CD4-positive, alpha-beta T cell treated with Interferon gamma for 1 hour (primary cell): ENCODE results near the gene PITPNM3.
"Not testable (repeated sequence)": the region's sequence is repeated elsewhere in the genome, so short reads cannot be mapped to it uniquely, and the experiment has no call there.

Source experiments
- DNase-seq: peaks from one replicate; pipeline ENCODE4 v3.0.0-alpha.2; 2020

The PITPNM3 gene

DNA sequence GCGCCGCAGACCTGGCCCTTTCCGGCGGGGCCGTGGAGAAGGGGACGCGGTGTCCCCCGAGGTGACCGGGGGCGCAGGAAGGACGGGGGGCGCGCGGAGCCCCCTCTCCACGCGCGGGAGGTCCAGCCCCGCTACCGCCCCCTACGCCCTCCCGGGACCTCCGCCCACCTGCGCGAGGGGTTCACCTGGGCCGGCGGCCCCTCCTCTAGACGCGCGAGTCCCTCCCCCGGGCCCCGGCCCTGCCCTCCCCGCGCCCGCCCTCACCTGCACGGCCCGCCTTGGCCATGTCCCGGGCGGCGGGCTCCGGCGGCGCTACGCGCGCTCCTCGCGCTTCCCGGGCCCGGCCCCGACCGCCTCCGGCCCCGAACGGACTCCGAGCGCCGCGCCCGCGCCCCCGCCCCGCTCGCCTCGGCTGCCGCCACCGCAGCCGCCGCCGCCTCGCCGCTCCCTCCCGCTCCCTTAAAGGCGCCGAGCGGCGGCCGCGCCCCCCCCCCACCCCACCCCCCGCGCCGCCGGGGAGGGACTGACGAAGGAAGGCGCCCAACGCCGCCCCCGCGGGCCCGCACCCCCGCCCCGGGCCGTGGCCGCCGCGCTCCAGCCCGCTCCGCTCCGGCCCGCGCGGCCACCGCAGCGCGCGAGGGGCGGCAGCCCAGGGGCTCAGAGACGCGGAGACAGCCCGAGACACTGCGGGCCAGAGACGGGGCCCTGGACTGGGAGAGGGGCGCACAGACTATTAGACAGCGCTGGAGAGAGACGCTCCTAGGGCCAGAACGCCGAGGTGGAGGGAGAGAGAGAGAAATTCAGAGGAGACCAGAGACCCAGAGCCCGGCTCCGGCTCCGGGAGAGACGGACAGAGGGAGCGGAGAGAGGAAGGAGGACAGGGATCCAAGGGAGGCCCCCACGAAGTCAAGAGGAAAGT, at the start of gene PITPNM3:
Gene PITPNM3, minus strand, starts transcription at position 435 of the 919 bp plus-strand sequence. Its CDS starts 149 bp downstream, at position 286.
- no peak for DNase-seq

DNA sequence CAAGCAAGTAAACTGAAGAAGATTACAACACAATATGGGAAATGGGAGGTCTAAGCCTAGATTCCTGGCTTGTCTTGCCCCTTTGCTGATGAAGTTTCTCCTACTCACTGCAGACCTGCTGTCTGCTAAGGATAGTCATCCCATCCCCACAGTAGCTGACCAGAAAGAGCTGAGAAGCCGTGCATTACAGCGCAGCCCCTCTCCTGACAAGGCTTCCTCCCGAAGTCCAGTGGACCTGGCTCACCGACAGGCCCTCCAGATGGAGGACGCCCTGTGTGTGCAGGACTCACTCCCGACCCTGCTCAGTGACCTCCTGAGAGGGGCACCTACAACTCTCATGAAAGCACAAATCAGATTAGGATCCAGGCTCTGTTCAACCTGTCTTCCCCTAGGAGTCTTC, 48.8 kb upstream of the PITPNM3 start:
- no peak for DNase-seq

- DNase-seq = no peak
Measured at GRCh38 chr17:6603744-6604325, 47.5 kb upstream of the PITPNM3 start.

GRCh38 chr17:6602141-6602540, 45.8 kb upstream of the PITPNM3 start:
- DNase-seq = no peak

- DNase-seq = no peak
Measured at GRCh38 chr17:6599364-6599763, 43.0 kb upstream of the PITPNM3 start.

GRCh38 chr17:6597727-6598126, 41.4 kb upstream of the PITPNM3 start:
- no peak for DNase-seq

GRCh38 chr17:6596941-6597340, 40.6 kb upstream of the PITPNM3 start:
- no peak for DNase-seq

DNA sequence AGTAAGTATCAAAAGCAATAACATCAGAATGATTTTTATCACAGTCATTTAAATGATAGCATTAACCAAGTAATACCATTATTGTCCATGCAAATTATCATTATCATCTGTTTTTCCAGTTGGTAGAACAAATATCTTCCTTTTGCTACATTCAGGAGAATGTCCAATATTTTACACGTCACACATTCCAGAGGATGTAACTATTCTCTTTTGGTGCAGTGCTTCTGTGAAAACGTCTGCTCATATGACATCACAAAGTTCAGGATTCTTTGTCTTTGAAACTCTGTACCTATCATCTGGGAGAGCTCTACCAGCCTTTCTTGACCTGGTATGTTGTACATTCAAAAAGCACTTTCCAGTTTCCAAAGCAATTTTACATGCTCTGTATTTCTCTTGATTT, 40.2 kb upstream of the PITPNM3 start:
- no peak for DNase-seq

DNA sequence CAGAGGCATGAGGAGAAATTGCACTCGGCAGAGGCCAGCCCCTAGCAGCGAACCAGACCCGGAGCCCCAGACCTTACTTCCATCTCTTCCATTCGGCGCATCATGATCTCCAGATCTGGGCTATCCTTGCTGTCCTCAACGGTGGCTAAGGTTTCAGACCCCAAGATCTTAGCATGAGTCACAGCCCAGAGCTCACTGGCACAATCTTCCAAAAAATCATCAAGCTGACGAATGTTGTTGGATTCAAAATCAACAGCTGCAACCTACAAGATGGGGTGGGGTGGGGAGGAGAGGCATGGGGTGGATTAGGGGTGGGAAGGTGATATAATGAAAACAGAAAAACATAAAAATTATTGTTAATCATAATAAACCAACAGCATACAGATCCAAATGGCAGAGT, 39.7 kb upstream of the PITPNM3 start:
- DNase-seq = no peak

GRCh38 chr17:6593371-6593770, 37.0 kb upstream of the PITPNM3 start:
- not testable (repeated sequence) for DNase-seq

GRCh38 chr17:6592173-6592572, 35.8 kb upstream of the PITPNM3 start:
- no peak for DNase-seq

DNA sequence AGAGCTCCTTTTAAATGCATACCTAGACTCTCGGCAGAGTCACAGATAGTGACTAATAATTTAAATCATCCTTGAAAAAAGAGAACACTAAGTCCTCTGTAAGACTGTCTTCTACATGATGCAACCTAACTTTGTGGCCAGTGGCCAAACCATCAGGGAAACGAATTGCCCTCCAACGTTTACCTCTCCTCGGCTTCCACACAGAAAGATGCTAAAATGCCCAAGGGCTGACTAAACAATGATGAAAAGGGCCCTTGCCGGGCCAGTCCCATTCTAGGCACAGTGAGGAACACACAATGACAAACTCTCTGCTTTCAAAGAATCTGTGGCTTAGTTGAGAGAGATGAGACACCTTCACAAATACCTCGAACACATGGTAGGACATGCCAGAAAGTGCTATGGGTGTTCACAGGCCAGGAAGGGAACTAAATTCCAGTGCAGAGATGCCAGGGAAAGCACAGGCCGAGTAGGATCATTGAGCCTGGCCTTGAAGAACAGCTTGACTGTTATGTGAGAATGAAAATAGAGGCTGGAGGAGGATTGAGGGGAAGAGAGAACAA, 35.3 kb upstream of the PITPNM3 start:
- no peak for DNase-seq

DNA sequence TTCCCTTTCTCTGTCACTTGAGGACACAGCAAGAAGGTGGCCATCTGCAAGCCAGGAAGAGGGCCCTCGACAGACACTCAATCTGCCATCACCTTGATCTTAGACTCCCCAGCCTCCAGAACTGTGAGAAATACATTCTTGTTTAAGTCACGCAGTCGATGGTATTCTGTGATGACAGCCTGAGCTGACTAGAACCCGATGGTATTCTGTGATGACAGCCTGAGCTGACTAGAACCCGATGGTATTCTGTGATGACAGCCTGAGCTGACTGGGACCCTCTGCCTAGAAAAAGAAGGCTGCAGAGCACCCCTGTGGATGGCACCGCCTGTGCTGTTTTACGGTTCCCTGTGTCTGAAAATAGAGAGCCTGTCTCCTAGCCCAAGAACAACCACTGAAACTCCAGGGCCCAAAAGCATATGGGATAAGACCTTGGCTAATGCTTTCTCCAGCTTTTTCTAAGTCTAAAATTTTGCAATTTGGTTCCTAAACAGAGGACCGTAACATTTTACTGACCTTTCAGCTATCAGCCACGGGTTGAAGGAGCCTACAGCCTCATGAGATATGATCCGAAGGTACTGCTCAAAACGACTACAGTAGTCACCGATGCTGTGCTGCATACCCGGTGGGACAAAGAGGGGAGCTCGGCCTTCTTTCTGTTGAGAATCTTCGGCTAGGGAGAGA, 33.1 kb upstream of the PITPNM3 start:
- no peak for DNase-seq

DNA sequence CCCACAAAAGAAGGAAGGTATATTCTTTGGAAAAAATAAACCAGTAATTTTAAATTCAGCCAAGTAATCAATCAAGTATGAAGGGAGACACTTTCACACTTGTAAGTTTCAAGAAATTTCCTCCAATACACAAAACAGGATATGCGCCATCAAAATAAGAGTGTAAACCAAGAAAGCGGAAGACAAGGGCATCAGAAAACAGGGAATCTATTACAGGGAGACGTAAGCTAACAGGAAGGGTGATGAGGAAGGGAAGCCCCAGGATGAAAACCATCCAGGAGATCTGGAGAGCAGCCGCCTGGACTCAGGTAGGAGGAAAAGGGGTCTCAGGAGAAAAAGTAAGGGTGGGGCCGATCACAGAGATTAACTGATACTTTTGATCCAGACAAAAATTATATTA, 31.8 kb upstream of the PITPNM3 start:
- no peak for DNase-seq

GRCh38 chr17:6587310-6587709, 31.0 kb upstream of the PITPNM3 start:
- no peak for DNase-seq

- DNase-seq = no peak
Measured at GRCh38 chr17:6583411-6583810, 27.1 kb upstream of the PITPNM3 start.

DNA sequence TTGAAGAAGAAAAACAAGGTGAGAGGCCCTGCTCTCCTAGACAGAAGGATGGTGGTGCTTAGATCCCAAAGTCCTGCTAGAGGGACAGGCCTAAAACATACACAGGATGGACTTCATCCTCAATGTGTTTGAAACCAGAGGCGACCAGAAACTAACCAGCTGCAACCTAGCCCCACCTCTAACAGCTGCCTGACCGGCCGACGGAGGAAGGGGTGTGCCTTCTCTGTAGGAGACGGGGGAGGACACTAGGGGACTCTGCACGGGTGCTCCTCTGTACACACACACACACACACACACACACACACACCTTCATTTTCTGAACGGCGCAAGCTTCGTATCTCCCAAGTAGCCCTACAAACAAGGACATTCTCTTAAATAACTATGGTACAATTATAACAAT, 24.3 kb upstream of the PITPNM3 start:
- DNase-seq = no peak

DNA sequence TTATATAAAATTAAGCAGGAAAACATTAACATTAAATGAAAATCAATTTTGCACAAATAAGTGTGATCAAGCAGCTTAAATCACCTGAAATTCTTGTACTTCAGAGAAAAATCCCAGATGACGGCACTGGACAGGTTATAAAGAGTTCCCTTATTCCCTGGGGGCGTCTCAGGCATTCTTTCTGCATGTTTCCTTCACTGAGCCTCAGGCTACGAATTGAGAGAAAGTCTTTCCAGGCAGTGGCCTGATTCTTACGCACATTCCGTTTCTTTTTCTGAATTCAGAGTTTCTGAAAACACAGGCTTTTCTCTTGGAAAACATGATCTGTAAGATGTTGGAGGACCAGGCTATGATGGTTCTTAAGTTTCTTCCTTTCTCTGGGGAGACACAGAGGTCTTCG, 22.1 kb upstream of the PITPNM3 start:
- no peak for DNase-seq

GRCh38 chr17:6577686-6578263, 21.4 kb upstream of the PITPNM3 start:
- no peak for DNase-seq

DNA sequence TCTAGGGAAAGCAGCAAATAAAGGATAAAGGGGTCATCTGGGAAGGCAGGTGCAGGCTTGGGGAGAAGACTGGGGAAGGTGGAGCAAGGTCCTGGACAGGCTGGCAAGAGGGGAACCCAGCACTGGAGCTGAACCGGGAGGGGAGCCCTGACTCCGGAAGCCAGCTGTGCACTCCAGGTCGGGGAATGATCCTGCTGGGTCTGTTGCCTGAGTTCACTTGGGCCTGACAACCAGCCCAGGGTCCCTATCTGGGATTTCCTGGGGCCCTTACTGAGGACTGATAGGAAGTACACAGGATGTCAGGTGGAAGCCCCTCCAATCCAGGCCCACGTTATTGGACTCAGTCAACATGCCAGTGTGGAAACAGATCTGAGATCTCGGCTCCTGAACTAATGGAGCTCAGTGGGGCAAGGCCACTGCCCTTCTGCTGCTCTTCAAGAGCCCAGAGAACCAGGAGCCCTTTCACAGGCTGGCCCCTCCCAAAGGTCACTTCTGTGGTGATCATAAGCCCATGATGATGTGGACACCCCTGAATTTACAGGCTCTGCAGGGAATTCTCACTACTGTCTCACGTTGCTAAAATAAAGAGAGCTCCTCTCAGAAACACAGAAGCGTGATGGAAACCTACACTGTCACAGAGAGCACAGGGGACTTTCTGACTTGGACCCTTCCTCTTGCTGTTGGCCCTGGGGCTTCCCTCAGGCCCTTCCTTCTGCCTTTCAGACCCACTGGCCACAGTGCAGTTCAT, 19.9 kb upstream of the PITPNM3 start:
- no peak for DNase-seq

- DNase-seq = no peak
Measured at GRCh38 chr17:6575596-6575988, 19.2 kb upstream of the PITPNM3 start.
